ENCODE data around the gene ABCA8.

The ABCA8 gene

DNA sequence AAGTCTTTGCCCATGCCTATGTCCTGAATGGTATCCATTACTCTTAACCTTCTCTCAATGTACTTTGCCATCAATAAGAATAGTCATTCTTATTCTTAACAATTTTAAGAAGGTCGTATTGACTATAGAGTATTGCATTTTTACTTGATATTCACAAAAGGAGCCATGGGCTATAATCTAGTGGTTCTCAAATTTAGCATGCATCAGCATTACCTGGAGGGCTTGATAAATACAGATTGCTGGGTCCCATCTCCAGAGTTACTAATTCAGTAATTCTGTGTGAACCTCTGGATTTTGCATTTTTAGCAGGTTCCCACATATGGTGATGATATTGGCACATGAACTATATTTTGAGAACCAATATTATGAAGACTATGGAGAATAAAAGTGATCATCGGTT lies 89.6 kb downstream of the ABCA8 start:
- no peaks in the 10 kb centered on the region for H3K27me3 ChIP-seq (ENCODE audit: insufficient read depth, insufficient read length)
- no peaks in the 10 kb centered on the region for H3K36me3 ChIP-seq (ENCODE audit: insufficient read depth, insufficient read length, low read length)
- TF ChIP-seq SUZ12 (IDR thresholded peaks at IDR 0.05; ENCODE audit: extremely low read depth, insufficient read depth, insufficient read length) = no peak
- TF ChIP-seq YY1 (IDR thresholded peaks at IDR 0.05; ENCODE audit: insufficient read depth, insufficient read length) = no peak
- no peak for TF ChIP-seq ZNF274 (IDR thresholded peaks at IDR 0.05; ENCODE audit: low read depth, low read length)
- H3K4me3 ChIP-seq (ENCODE audit: insufficient read length, low read depth) = no peak overlapping the region
- H3K9me3 ChIP-seq (ENCODE audit: insufficient read depth, low read length) = no peaks in the 10 kb centered on the region
- H3K4me1 ChIP-seq (ENCODE audit: insufficient read depth, insufficient read length) = no peaks in the 10 kb centered on the region
- no peak overlapping the region for H3K9ac ChIP-seq (ENCODE audit: insufficient read length, low read depth)
- no peak for DNase-seq (ENCODE audit: low read depth, low spot score)

DNA sequence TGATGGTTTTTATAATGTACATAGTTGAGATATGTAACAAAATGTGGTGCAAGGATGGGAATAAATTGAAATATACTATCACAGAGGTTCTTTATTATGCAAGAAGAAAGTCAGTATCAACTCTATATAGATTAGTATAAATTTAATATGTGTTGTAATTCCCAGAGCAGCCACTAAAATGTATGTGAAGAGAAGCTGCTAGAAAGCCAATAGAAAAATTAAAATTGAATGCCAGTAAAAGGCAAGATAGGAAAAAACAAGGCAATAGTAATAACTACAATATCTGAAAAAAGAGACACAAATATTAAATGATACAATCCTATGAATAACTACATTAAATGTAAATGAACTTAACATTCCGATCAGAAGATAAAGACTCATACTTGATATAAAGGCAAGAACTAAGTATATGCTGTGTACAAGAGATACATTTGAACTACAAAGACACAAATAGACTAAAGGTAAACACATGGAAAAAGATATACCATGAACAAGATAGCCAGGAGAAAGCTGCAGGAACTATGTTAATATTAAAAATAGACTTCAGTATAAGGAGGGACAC lies 92.0 kb downstream of the ABCA8 start:
- Histone ChIP-seq H3K36me3 (ENCODE audit: insufficient read depth, insufficient read length, low read length) (no peaks in the 10 kb centered on the region), H3K4me1 (ENCODE audit: insufficient read depth, insufficient read length) (no peaks in the 10 kb centered on the region), H3K4me3 (ENCODE audit: insufficient read length, low read depth) (no peak overlapping the region), H3K27me3 (ENCODE audit: insufficient read depth, insufficient read length) (no peaks in the 10 kb centered on the region), H3K9me3 (ENCODE audit: insufficient read depth, low read length) (no peaks in the 10 kb centered on the region), H3K9ac (ENCODE audit: insufficient read length, low read depth) (no peak overlapping the region)
- no peak for TF ChIP-seq ZNF274 (IDR thresholded peaks at IDR 0.05; ENCODE audit: low read depth, low read length)
- TF ChIP-seq YY1 (IDR thresholded peaks at IDR 0.05; ENCODE audit: insufficient read depth, insufficient read length) = no peak
- no peak for TF ChIP-seq SUZ12 (IDR thresholded peaks at IDR 0.05; ENCODE audit: extremely low read depth, insufficient read depth, insufficient read length)
- DNase-seq (ENCODE audit: low read depth, low spot score) = no peak

DNA sequence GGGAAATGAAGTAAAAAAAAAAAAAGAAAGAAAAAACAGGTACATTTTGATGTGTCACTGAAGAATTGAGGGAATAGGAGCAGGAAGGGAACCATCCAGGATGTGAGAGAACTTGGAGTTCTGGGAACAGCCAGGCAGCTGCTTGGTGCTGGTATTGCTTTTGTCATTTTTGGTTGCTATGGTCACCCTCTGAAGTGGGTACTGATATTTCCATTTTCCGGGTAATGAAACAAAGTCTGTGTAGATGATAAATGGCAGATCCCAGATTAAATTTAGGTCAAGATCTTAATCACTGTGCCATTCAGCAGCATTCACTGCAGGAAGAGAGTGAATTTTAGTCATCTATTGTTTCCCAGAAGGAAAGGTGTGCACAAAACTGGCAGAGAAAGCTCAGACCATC lies 93.6 kb downstream of the ABCA8 start:
- Histone ChIP-seq H3K36me3 (ENCODE audit: insufficient read depth, insufficient read length, low read length) (no peaks in the 10 kb centered on the region), H3K9ac (ENCODE audit: insufficient read length, low read depth) (no peak overlapping the region), H3K27me3 (ENCODE audit: insufficient read depth, insufficient read length) (no peaks in the 10 kb centered on the region), H3K9me3 (ENCODE audit: insufficient read depth, low read length) (no peaks in the 10 kb centered on the region), H3K4me1 (ENCODE audit: insufficient read depth, insufficient read length) (no peaks in the 10 kb centered on the region), H3K4me3 (ENCODE audit: insufficient read length, low read depth) (no peak overlapping the region)
- TF ChIP-seq ZNF274 (IDR thresholded peaks at IDR 0.05; ENCODE audit: low read depth, low read length) (no peak), YY1 (IDR thresholded peaks at IDR 0.05; ENCODE audit: insufficient read depth, insufficient read length) (no peak)
- no peak for DNase-seq (ENCODE audit: low read depth, low spot score)

DNA sequence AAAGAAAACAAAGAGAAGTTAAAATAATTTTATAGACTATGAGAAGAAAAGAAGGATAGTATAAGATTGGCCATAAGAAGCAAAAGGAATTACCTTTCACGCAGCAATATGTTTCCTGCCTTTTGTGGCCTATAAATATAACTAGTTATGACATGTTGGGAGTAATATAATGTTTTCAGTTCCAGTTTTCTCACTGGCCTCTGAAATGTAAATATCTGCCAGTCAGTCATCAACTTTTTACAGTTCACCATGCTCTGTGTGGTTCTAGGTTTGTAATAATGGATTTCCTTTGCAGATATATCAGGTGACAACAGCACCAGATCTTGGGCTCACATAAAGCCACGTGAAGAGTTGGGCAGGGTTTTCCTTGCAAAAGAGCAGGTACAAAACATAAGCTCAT lies 94.3 kb downstream of the ABCA8 start:
- H3K9ac ChIP-seq (ENCODE audit: insufficient read length, low read depth) = no peak overlapping the region
- H3K36me3 ChIP-seq (ENCODE audit: insufficient read depth, insufficient read length, low read length) = no peaks in the 10 kb centered on the region
- H3K4me3 ChIP-seq (ENCODE audit: insufficient read length, low read depth) = no peak overlapping the region
- no peaks in the 10 kb centered on the region for H3K4me1 ChIP-seq (ENCODE audit: insufficient read depth, insufficient read length)
- DNase-seq (ENCODE audit: low read depth, low spot score) = no peak
- H3K27me3 ChIP-seq (ENCODE audit: insufficient read depth, insufficient read length) = no peaks in the 10 kb centered on the region
- TF ChIP-seq SUZ12 (IDR thresholded peaks at IDR 0.05; ENCODE audit: extremely low read depth, insufficient read depth, insufficient read length) (no peak), YY1 (IDR thresholded peaks at IDR 0.05; ENCODE audit: insufficient read depth, insufficient read length) (no peak), ZNF274 (IDR thresholded peaks at IDR 0.05; ENCODE audit: low read depth, low read length) (no peak)
- no peaks in the 10 kb centered on the region for H3K9me3 ChIP-seq (ENCODE audit: insufficient read depth, low read length)

DNA sequence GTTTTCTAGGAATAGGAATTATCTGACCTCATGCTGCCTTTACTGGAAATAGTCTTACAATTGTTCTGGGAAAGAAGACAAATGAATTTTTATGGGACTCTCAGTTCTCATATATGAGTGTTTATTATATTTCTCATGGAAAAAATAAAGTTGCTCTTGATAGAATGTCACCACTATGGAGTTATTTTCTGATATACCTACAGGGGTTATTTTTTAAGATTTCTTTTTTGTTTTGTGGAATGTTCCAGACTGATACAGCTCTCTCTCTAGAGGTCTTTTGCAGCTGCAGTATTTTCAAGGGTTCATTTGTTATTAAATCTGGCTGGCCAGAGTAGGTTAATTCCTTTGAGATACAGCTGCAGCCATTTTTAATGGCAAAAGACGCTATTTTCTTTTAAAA lies 100.7 kb downstream of the ABCA8 start:
- Histone ChIP-seq H3K27me3 (ENCODE audit: insufficient read depth, insufficient read length) (no peaks in the 10 kb centered on the region), H3K9ac (ENCODE audit: insufficient read length, low read depth) (no peak overlapping the region), H3K4me3 (ENCODE audit: insufficient read length, low read depth) (no peak overlapping the region), H3K36me3 (ENCODE audit: insufficient read depth, insufficient read length, low read length) (no peaks in the 10 kb centered on the region), H3K4me1 (ENCODE audit: insufficient read depth, insufficient read length) (no peaks in the 10 kb centered on the region), H3K9me3 (ENCODE audit: insufficient read depth, low read length) (no peaks in the 10 kb centered on the region)
- DNase-seq (ENCODE audit: low read depth, low spot score) = no peak
- TF ChIP-seq ZNF274 (IDR thresholded peaks at IDR 0.05; ENCODE audit: low read depth, low read length) = no peak
- TF ChIP-seq SUZ12 (IDR thresholded peaks at IDR 0.05; ENCODE audit: extremely low read depth, insufficient read depth, insufficient read length) = no peak
- TF ChIP-seq YY1 (IDR thresholded peaks at IDR 0.05; ENCODE audit: insufficient read depth, insufficient read length) = no peak

DNA sequence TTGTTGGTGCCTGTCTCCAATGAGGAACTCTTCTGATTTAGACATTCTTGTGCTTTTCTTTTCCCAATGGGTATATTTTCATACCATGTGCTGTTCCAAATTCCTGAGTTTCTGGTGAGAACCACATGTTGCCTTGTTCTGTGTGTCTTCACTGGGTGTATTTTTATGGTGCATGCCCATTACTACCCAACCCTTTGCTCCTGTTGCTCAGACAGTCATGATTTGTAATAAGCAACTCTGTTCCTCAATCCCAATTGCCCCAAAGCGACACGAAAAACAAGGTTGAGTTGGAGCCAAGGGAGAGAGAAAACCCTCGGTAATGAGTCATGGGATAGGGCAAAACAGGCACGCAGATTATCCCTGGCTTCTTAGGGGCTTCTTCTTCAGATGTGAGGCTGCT lies 101.8 kb downstream of the ABCA8 start:
- Histone ChIP-seq H3K4me3 (ENCODE audit: insufficient read length, low read depth) (no peak overlapping the region), H3K9ac (ENCODE audit: insufficient read length, low read depth) (no peak overlapping the region), H3K9me3 (ENCODE audit: insufficient read depth, low read length) (no peaks in the 10 kb centered on the region), H3K4me1 (ENCODE audit: insufficient read depth, insufficient read length) (no peaks in the 10 kb centered on the region), H3K36me3 (ENCODE audit: insufficient read depth, insufficient read length, low read length) (no peaks in the 10 kb centered on the region), H3K27me3 (ENCODE audit: insufficient read depth, insufficient read length) (no peaks in the 10 kb centered on the region)
- no peak for DNase-seq (ENCODE audit: low read depth, low spot score)
- TF ChIP-seq YY1 (IDR thresholded peaks at IDR 0.05; ENCODE audit: insufficient read depth, insufficient read length) (no peak), SUZ12 (IDR thresholded peaks at IDR 0.05; ENCODE audit: extremely low read depth, insufficient read depth, insufficient read length) (no peak), ZNF274 (IDR thresholded peaks at IDR 0.05; ENCODE audit: low read depth, low read length) (no peak)

DNA sequence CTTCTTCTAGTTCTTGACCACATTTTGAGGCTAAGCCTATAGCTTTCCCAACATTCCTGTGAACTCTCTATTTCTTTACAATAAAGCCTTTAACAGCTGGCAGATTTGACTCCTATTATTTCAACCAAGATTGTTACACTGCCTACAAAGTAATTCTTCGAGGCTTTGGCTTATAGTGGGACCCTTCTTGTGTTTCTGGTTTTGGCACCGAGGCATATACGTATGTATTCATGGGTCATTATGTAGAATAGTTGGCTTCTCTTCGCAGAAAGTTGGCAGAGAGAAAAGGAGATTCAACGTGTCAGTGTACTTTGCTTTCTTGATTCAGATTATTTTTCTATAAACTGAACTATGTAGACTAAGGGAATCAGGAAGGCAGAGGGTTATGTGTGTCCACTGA lies 102.2 kb downstream of the ABCA8 start:
- Histone ChIP-seq H3K4me3 (ENCODE audit: insufficient read length, low read depth) (no peak overlapping the region), H3K27me3 (ENCODE audit: insufficient read depth, insufficient read length) (no peaks in the 10 kb centered on the region), H3K4me1 (ENCODE audit: insufficient read depth, insufficient read length) (no peaks in the 10 kb centered on the region), H3K36me3 (ENCODE audit: insufficient read depth, insufficient read length, low read length) (no peaks in the 10 kb centered on the region), H3K9me3 (ENCODE audit: insufficient read depth, low read length) (no peaks in the 10 kb centered on the region), H3K9ac (ENCODE audit: insufficient read length, low read depth) (no peak overlapping the region)
- DNase-seq (ENCODE audit: low read depth, low spot score) = no peak
- TF ChIP-seq SUZ12 (IDR thresholded peaks at IDR 0.05; ENCODE audit: extremely low read depth, insufficient read depth, insufficient read length) (no peak), ZNF274 (IDR thresholded peaks at IDR 0.05; ENCODE audit: low read depth, low read length) (no peak), YY1 (IDR thresholded peaks at IDR 0.05; ENCODE audit: insufficient read depth, insufficient read length) (no peak)
